SJSA1 (cell line): ENCODE results near the gene ALK. TPM values are rescaled to one million over a fixed set of nuclear protein-coding genes. Genes with fewer than 3 reads are reported as not detected.

Source experiments
- DNase-seq, 2 experiments: peaks; one replicate each; pipeline ENCODE4 v3.0.0-alpha.2; 2015 to 2020; ENCODE audit warnings: low spot score in 2 of 2, low read depth in 1 of 2
- H3K27ac ChIP-seq: fragments of 250-450 bp; sonication (Bioruptor Pico); 2 replicates; pipeline ENCODE4 v1.5.1; 2020; ENCODE audit warnings: mild to moderate bottlenecking, moderate library complexity
- H3K27me3 ChIP-seq: fragments of 250-450 bp; sonication (Bioruptor Pico); replicated peaks from 2 replicates; pipeline ENCODE4 v1.5.1; 2020; ENCODE audit warnings: mild to moderate bottlenecking, moderate library complexity
- H3K36me3 ChIP-seq: fragments of 250-450 bp; sonication (Bioruptor Pico); 2 replicates; pipeline ENCODE4 v1.5.1; 2020; ENCODE audit warnings: mild to moderate bottlenecking
- H3K4me1 ChIP-seq: fragments of 250-450 bp; sonication (Bioruptor Pico); replicated peaks from 2 replicates; pipeline ENCODE4 v1.6.1; 2021; ENCODE audit warnings: mild to moderate bottlenecking
- H3K4me3 ChIP-seq: fragments of 250-450 bp; sonication (Bioruptor Pico); 2 replicates; pipeline ENCODE4 v1.5.1; 2020; ENCODE audit warnings: mild to moderate bottlenecking
- H3K9me3 ChIP-seq: fragments of 250-450 bp; sonication (Bioruptor Pico); replicated peaks from 2 replicates; pipeline ENCODE4 v1.5.1; 2020; ENCODE audit warnings: mild to moderate bottlenecking
- total RNA-seq: library from RNA; depleted of rRNA; stranded (reverse); fragments of >200 nt; shearing (Covaris generic); gene quantifications from 2 replicates; pipeline ENCODE4 v1.2.3, GENCODE V29; 2014

The ALK gene
- total RNA-seq, 1 experiment from 2014 or later, result not detected

- DNase-seq, result peak; percentile 61 to 63
- Histone ChIP-seq H3K27ac (peak overlapping the region; percentile 43), H3K4me1 (peaks cover 19% of the 10 kb centered on the region)
These were observed 321.4 kb downstream of the ALK start for GRCh38 chr2:29599946-29600345.

GRCh38 chr2:29598978-29599377, 322.4 kb downstream of the ALK start:
- Histone ChIP-seq H3K4me1 (peaks cover 19% of the 10 kb centered on the region), H3K9me3 (no peaks in the 10 kb centered on the region), H3K36me3 (no peaks in the 10 kb centered on the region), H3K27ac (no peak overlapping the region), H3K4me3 (no peak overlapping the region), H3K27me3 (no peaks in the 10 kb centered on the region)
- DNase-seq, result no peak

More at GRCh38 chr2:29599946-29600345, 321.4 kb downstream of the ALK start:
- Histone ChIP-seq H3K4me3 (no peak overlapping the region), H3K27me3 (no peaks in the 10 kb centered on the region), H3K36me3 (no peaks in the 10 kb centered on the region), H3K9me3 (no peaks in the 10 kb centered on the region)

- DNase-seq, result no peak
- Histone ChIP-seq H3K4me3 (no peak overlapping the region), H3K9me3 (no peaks in the 10 kb centered on the region), H3K27ac (no peak overlapping the region), H3K36me3 (no peaks in the 10 kb centered on the region), H3K27me3 (no peaks in the 10 kb centered on the region), H3K4me1 (peaks cover 19% of the 10 kb centered on the region)
These were observed 324.4 kb downstream of the ALK start for GRCh38 chr2:29597035-29597434.

DNA sequence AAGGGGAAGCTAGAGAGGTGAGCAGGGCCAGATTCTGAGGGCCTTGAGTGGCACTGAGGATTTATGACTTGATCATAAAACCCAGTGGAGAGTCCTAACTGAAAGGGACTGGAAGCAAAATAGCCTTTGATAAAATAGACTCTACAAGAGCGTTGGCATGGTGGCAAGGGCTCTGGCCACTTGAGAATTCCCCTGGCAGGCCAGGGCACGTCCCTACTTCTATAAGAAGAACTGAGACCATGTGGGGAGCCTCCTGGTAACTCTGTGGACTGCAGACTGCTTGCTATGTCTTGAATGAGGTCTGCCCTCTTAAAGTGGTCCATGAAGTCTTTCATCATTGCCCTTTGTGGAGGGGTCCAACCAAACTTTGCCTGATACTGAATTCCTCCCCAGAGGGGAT, 324.8 kb downstream of the ALK start:
- H3K36me3 ChIP-seq, result no peaks in the 10 kb centered on the region
- DNase-seq, result no peak
- peaks cover 19% of the 10 kb centered on the region for H3K4me1 ChIP-seq
- no peaks in the 10 kb centered on the region for H3K27me3 ChIP-seq
- H3K9me3 ChIP-seq, result no peaks in the 10 kb centered on the region
- no peak overlapping the region for H3K27ac ChIP-seq
- H3K4me3 ChIP-seq, result no peak overlapping the region

- Histone ChIP-seq H3K36me3 (no peaks in the 10 kb centered on the region), H3K27ac (no peak overlapping the region), H3K27me3 (no peaks in the 10 kb centered on the region), H3K9me3 (no peaks in the 10 kb centered on the region), H3K4me3 (no peak overlapping the region), H3K4me1 (no peaks in the 10 kb centered on the region)
- DNase-seq, result no peak
These were observed 329.8 kb downstream of the ALK start for GRCh38 chr2:29591600-29591999.

DNA sequence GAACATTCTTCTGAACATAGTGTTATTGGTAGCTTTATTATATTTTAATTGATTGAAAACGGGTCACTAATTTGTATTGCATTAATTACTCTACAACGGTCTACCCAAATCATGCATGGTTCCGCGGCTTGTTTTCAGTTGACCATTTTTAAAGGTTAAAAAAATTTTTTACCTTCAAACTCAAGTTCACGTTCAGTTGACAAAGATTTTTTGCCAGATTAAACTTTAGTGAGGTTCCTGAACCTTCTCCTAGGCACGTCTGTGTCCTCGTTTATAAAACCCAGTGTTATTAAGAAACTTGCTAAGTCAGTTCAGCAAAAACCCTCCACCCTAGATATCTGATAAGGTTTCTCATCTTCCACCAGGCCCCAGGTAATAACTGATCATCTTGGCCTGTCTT, 331.2 kb downstream of the ALK start:
- DNase-seq, result no peak
- no peaks in the 10 kb centered on the region for H3K9me3 ChIP-seq
- H3K27me3 ChIP-seq, result no peaks in the 10 kb centered on the region
- H3K4me3 ChIP-seq, result no peak overlapping the region
- no peaks in the 10 kb centered on the region for H3K4me1 ChIP-seq
- H3K27ac ChIP-seq, result no peak overlapping the region
- H3K36me3 ChIP-seq, result no peaks in the 10 kb centered on the region

GRCh38 chr2:29589440-29590103, 331.8 kb downstream of the ALK start:
- Histone ChIP-seq H3K27ac (no peak overlapping the region), H3K36me3 (no peaks in the 10 kb centered on the region), H3K4me3 (no peak overlapping the region), H3K9me3 (no peaks in the 10 kb centered on the region), H3K4me1 (no peaks in the 10 kb centered on the region), H3K27me3 (no peaks in the 10 kb centered on the region)
- DNase-seq, result no peak

- DNase-seq, result no peak
- H3K4me3 ChIP-seq, result no peak overlapping the region
- H3K4me1 ChIP-seq, result no peaks in the 10 kb centered on the region
- no peaks in the 10 kb centered on the region for H3K36me3 ChIP-seq
- no peak overlapping the region for H3K27ac ChIP-seq
- no peaks in the 10 kb centered on the region for H3K9me3 ChIP-seq
- no peaks in the 10 kb centered on the region for H3K27me3 ChIP-seq
These were observed 333.8 kb downstream of the ALK start for GRCh38 chr2:29587402-29588190.

GRCh38 chr2:29586919-29587318, 334.5 kb downstream of the ALK start:
- no peak for DNase-seq
- H3K36me3 ChIP-seq, result no peaks in the 10 kb centered on the region
- H3K9me3 ChIP-seq, result no peaks in the 10 kb centered on the region
- no peaks in the 10 kb centered on the region for H3K4me1 ChIP-seq
- H3K27me3 ChIP-seq, result no peaks in the 10 kb centered on the region
- no peak overlapping the region for H3K4me3 ChIP-seq
- no peak overlapping the region for H3K27ac ChIP-seq

DNA sequence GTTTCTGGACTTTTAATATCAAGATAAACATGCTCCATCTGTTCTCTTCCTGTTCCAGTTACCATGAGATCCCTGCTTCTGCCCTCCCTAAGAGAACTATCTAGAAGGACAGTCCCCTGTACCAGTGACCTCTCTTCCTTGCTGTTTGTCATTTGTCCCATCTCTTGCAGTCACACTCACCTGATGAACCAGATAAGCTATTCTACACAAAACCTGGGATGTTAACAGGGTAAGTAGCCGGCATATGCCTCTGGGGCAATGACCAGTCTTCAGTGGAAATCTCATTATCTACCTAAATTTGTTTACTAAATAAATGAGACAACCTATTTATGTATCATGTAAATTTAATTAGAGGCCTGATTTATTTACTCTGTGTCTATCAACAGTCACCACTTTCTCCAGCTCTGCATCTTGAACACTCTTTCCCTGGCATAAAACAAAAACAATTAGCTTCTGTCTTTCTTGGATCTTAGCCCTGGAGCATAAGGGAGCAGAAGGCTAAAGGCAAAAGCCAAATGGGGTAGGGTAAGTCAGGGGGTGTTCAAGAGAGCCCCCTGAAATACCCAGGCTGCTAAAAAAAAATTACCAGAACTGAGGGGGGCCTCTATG, 337.7 kb downstream of the ALK start:
- DNase-seq, result no peak
- Histone ChIP-seq H3K9me3 (no peaks in the 10 kb centered on the region), H3K27me3 (no peaks in the 10 kb centered on the region; the same call in 1 of the 2 replicates), H3K36me3 (no peaks in the 10 kb centered on the region), H3K4me1 (no peaks in the 10 kb centered on the region), H3K27ac (no peak overlapping the region), H3K4me3 (no peak overlapping the region)

DNA sequence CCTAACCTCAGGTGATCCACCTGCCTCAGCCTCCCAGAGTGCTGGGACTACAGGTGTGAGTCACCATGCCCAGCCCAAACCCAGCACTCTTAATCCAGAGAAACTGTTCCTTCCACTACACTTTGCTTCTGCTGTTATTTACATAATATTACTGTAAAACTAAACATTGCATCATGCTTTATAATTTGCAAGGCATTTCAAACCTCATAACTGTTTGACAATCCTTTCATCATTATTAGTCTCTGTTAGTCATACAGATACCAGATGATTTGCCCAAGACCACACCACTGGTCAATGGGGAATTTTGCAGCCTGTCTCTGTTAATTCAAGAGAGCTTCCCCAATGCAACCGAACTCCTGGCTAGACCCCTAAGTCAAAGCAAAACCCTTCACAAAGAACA, 338.3 kb downstream of the ALK start:
- Histone ChIP-seq H3K9me3 (no peaks in the 10 kb centered on the region), H3K27ac (no peak overlapping the region), H3K4me3 (no peak overlapping the region), H3K27me3 (no peaks in the 10 kb centered on the region; the same call in 1 of the 2 replicates), H3K4me1 (no peaks in the 10 kb centered on the region), H3K36me3 (no peaks in the 10 kb centered on the region)
- no peak for DNase-seq

DNA sequence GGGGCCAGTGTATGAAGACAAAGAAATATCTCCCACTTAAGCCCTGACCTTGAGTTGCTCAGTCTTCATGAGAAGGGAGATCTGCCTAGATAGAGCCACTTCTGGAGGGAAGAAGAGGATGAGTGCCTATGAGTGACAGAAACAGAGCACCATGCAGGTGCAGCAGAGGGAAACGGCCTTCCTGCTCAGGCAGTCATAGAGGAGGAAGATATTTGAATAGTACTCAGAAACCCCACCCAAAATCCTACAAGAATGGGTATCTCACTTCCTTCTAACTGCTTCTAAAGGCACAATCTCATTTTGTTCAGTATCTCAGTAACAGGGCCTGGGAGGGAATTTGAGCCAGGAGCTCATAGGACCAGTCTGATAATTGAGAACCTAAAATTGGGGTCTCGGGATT, 339.3 kb downstream of the ALK start:
- Histone ChIP-seq H3K27ac (no peak overlapping the region), H3K4me1 (no peaks in the 10 kb centered on the region), H3K4me3 (no peak overlapping the region), H3K36me3 (no peaks in the 10 kb centered on the region), H3K27me3 (no peaks in the 10 kb centered on the region; the same call in 1 of the 2 replicates), H3K9me3 (no peaks in the 10 kb centered on the region)
- DNase-seq, result no peak

- no peak overlapping the region for H3K27ac ChIP-seq
- DNase-seq, result no peak
- H3K36me3 ChIP-seq, result no peaks in the 10 kb centered on the region
- H3K4me1 ChIP-seq, result no peaks in the 10 kb centered on the region
- no peak overlapping the region for H3K4me3 ChIP-seq
- H3K9me3 ChIP-seq, result no peaks in the 10 kb centered on the region
- H3K27me3 ChIP-seq, result no peaks in the 10 kb centered on the region; the same call in 1 of the 2 replicates
These were observed 341.2 kb downstream of the ALK start for GRCh38 chr2:29580223-29580622.

- Histone ChIP-seq H3K27me3 (no peaks in the 10 kb centered on the region; the same call in 1 of the 2 replicates), H3K4me1 (no peaks in the 10 kb centered on the region), H3K9me3 (no peaks in the 10 kb centered on the region), H3K4me3 (no peak overlapping the region), H3K36me3 (no peaks in the 10 kb centered on the region), H3K27ac (no peak overlapping the region)
- no peak for DNase-seq
These were observed 341.8 kb downstream of the ALK start for GRCh38 chr2:29579495-29580169.
